DOHH2 (cell line): ENCODE data around the gene UNC13B.

Experiments used
- H3F3A ChIP-seq: fragments of 200-600 bp; sonication (generic), shearing (Covaris generic); 2 replicates; pipeline ENCODE4 v1.6.0; 2016; ENCODE audit warnings: antibody characterized with exemption, mild to moderate bottlenecking; ENCODE audit not compliant: control insufficient read depth, insufficient read depth
- H3K27ac ChIP-seq: fragments of 200-600 bp; sonication (generic); 2 replicates; pipeline ENCODE4 v1.5.1; 2014; ENCODE audit warnings: low read depth, mild to moderate bottlenecking, low read length, moderate library complexity
- H3K27me3 ChIP-seq: fragments of 200-600 bp; sonication (generic); 2 replicates; pipeline ENCODE4 v1.6.1; 2014; ENCODE audit warnings: mild to moderate bottlenecking, low read length, mixed read lengths; ENCODE audit not compliant: control insufficient read depth
- H3K36me3 ChIP-seq: fragments of 200-600 bp; sonication (generic); 2 replicates; pipeline ENCODE4 v1.6.1; 2014; ENCODE audit warnings: mild to moderate bottlenecking, low read length, moderate library complexity, mixed read lengths; ENCODE audit not compliant: control insufficient read depth
- H3K4me1 ChIP-seq: fragments of 200-600 bp; sonication (generic); 2 replicates; pipeline ENCODE4 v1.6.1; 2014; ENCODE audit warnings: mild to moderate bottlenecking, low read length, mixed read lengths; ENCODE audit not compliant: control insufficient read depth
- H3K4me2 ChIP-seq: fragments of 200-600 bp; sonication (generic); 2 replicates; pipeline ENCODE4 v1.6.0; 2014; ENCODE audit warnings: mild to moderate bottlenecking, low read length, moderate library complexity
- H3K4me3 ChIP-seq: fragments of 200-600 bp; sonication (generic); 2 replicates; pipeline ENCODE4 v1.5.1; 2014; ENCODE audit warnings: mild to moderate bottlenecking, low read length, mixed read lengths
- H3K79me2 ChIP-seq: fragments of 200-600 bp; sonication (generic); 2 replicates; pipeline ENCODE4 v1.6.1; 2014; ENCODE audit warnings: mild to moderate bottlenecking, low read length, mixed read lengths; ENCODE audit not compliant: control insufficient read depth
- H3K9me2 ChIP-seq: fragments of 200-600 bp; sonication (generic); replicated peaks from 2 replicates; pipeline ENCODE4 v1.6.1; 2014; ENCODE audit warnings: mild to moderate bottlenecking, low read length, mixed read lengths; ENCODE audit not compliant: control insufficient read depth
- H3K9me3 ChIP-seq: fragments of 200-600 bp; sonication (generic); 2 replicates; pipeline ENCODE4 v1.6.1; 2014; ENCODE audit warnings: antibody characterized with exemption, low read length, mixed read lengths; ENCODE audit not compliant: control insufficient read depth, insufficient read depth
- H4K20me1 ChIP-seq: fragments of 200-600 bp; sonication (generic); 2 replicates; pipeline ENCODE4 v1.6.0; 2014; ENCODE audit warnings: low read depth, mild to moderate bottlenecking, antibody characterized with exemption, low read length, moderate library complexity; ENCODE audit not compliant: control insufficient read depth, insufficient read depth
- CTCF ChIP-seq: fragments of 200-600 bp; sonication (generic); IDR thresholded peaks from one replicate; pipeline ENCODE4 v1.5.1; 2014; ENCODE audit warnings: antibody characterized with exemption, mild to moderate bottlenecking, low read depth, low read length; ENCODE audit not compliant: poor library complexity, severe bottlenecking
- EZH2phosphoT487 ChIP-seq: fragments of 200-600 bp; sonication (generic); IDR thresholded peaks from 2 replicates; pipeline ENCODE4 v1.6.1; 2017; ENCODE audit warnings: borderline replicate concordance, mild to moderate bottlenecking, antibody characterized with exemption, low read length, moderate library complexity, mixed read lengths

UNC13B gene

DNA sequence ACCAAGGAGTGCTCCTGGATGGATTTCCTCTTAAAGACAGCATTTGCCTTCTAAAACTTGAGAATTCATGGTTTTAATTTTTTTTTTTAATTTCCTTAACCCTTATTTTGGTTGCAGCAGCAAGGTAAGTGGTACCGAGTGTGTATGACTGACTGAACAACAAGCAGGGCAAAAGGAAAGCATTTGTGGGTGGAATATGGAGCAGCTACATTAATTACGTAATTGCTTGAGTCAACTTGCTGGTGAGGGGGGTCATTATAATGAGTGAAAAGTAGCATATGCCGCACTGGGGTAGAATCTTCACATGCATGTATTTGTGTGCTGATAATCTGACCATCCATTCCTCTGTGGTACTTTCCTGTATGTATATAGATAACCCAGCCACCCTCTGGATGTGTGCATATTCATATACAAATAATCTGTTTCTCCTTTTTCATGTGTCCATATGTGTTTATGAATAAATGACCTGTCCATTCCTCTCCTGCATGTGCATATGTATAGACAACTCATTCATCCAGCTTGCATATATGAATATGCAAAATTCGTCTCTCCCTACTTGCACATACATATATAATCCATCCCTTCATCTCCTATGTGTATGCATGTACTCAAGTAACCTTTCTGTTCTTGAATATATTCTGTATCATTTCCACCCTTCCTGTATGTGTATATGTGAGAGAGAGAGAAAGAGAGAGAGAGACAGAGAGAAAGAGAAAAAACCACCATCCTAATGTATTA lies 180.6 kb downstream of the UNC13B start:
- Histone ChIP-seq H3K9me2 (no peaks in the 10 kb centered on the region), H3K36me3 (no peaks in the 10 kb centered on the region), H3K79me2 (no peaks in the 10 kb centered on the region), H3K27me3 (peaks cover 7% of the 10 kb centered on the region; the same call in 1 of the 2 replicates), H3F3A (no peaks in the 10 kb centered on the region), H3K4me3 (no peak overlapping the region), H3K4me1 (no peaks in the 10 kb centered on the region), H4K20me1 (no peaks in the 10 kb centered on the region), H3K4me2 (no peak overlapping the region), H3K27ac (no peak overlapping the region), H3K9me3 (no peaks in the 10 kb centered on the region)
- TF ChIP-seq CTCF (no peak), EZH2phosphoT487 (no peak)

DNA sequence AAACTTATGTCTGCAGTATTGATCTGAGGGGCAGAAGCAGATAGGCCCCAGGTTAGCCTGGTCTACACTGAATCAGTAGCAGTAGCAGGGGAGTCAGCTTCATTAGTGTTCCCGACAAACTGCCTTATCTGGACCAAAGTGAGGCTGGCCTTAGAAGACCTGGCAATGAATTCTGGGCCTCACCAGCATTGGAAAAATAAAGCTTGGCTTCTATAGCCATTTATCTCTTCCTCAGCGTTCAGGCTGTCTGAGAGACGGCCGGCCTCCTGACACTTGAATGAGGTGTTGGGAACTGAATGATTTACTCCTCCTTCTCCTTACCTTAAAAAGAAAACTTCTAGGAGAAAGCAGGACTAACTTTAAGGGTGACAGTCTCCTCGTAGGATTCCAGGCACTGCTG lies 186.3 kb downstream of the UNC13B start:
- no peak for TF ChIP-seq EZH2phosphoT487
- no peak for TF ChIP-seq CTCF
- no peaks in the 10 kb centered on the region for H3F3A ChIP-seq
- H3K9me3 ChIP-seq = no peaks in the 10 kb centered on the region
- H3K79me2 ChIP-seq = no peaks in the 10 kb centered on the region
- H4K20me1 ChIP-seq = no peaks in the 10 kb centered on the region
- H3K4me2 ChIP-seq = no peak overlapping the region
- no peak overlapping the region for H3K27ac ChIP-seq
- H3K9me2 ChIP-seq = no peaks in the 10 kb centered on the region
- no peaks in the 10 kb centered on the region for H3K4me1 ChIP-seq
- H3K4me3 ChIP-seq = no peak overlapping the region
- peaks cover under 1% of the 10 kb centered on the region; the same call in 1 of the 2 replicates for H3K27me3 ChIP-seq
- H3K36me3 ChIP-seq = no peaks in the 10 kb centered on the region

DNA sequence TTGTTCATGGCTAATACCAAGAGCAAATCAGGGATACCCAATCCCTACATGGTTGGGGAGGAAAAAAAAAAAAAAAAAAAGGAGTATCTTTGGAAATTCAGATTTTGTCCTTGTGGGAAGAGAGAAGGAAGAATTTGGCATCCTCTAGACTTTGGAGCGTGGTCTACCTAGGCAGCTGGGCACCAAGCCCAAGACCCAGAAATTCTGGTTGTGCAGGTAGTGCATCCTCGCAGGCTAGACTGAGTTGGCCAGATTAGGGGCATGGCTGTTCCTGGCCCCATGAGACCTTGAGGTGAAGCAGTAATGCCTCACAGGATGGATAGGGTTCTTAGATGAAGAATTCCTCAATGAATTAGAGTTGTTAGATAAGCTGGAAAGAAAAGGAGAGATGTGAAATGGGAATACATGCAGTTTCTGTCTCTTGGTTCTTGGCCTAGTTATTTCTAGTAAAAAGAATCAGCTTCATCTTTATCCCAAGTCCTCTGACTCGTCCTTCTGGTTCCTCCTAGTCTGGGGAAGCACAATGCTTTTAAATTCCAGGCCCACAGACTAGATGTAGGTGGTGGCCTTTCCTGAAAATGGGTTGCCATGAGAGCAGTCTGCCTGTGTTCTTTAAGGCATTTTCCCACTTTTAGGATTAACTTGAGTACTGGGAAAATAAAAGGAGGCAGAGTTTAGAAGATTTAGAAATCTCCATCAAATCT lies 187.6 kb downstream of the UNC13B start:
- Histone ChIP-seq H3K4me1 (no peaks in the 10 kb centered on the region), H3K9me2 (no peaks in the 10 kb centered on the region), H3K4me2 (no peak overlapping the region), H3F3A (no peaks in the 10 kb centered on the region), H3K9me3 (no peaks in the 10 kb centered on the region), H3K27me3 (peaks cover 3% of the 10 kb centered on the region; the same call in 1 of the 2 replicates), H3K36me3 (no peaks in the 10 kb centered on the region), H3K27ac (no peak overlapping the region), H3K79me2 (no peaks in the 10 kb centered on the region), H4K20me1 (no peaks in the 10 kb centered on the region), H3K4me3 (no peak overlapping the region)
- TF ChIP-seq EZH2phosphoT487 = no peak
- no peak for TF ChIP-seq CTCF
